PC-9 (cell line): ENCODE data around the gene ACYP1. TPM values are rescaled to one million over a fixed set of nuclear protein-coding genes. Genes with fewer than 3 reads are reported as not detected.

ENCODE experiments used
- BruUV-seq: library from RNA; stranded (reverse); fragments of 400-500 nt; replicated peaks from 2 replicates; lab custom pipeline; 2021; lab: Mats Ljungman, UMichigan
- CTCF ChIA-PET: fragments of 300-600 bp; sonication (Branson Sonifier 250); formaldehyde crosslinking; loops from one replicate; lab custom pipeline; 2022; ENCODE audit warnings: antibody characterized with exemption; lab: Charles Lee
- POLR2A ChIA-PET: fragments of 300-600 bp; sonication (Branson Sonifier 250); formaldehyde crosslinking; loops from one replicate; lab custom pipeline; 2022; ENCODE audit warnings: antibody characterized with exemption; ENCODE audit not compliant: unreplicated experiment; lab: Charles Lee
- DNase-seq, 2 experiments: peaks; one replicate each; pipeline versions ENCODE4 v3.0.0 to v3.0.0-alpha.2; 2015 to 2022; ENCODE audit warnings: mixed read lengths in 1 of 2
- H2AFZ ChIP-seq: fragments of 200-600 bp; sonication (generic); 2 replicates; pipeline ENCODE4 v1.8.1; 2017; ENCODE audit warnings: antibody characterized with exemption
- H3F3A ChIP-seq: fragments of 200-600 bp; sonication (generic); 2 replicates; pipeline ENCODE4 v1.8.1; 2017; ENCODE audit warnings: antibody characterized with exemption, mild to moderate bottlenecking, low read depth; ENCODE audit not compliant: insufficient read depth
- H3K27ac ChIP-seq: fragments of 200-600 bp; sonication (generic); 2 replicates; pipeline ENCODE4 v1.6.1; 2016; ENCODE audit warnings: mixed run types
- H3K27me3 ChIP-seq: fragments of 200-600 bp; sonication (generic); 2 replicates; pipeline ENCODE4 v1.6.1; 2016; ENCODE audit warnings: low read depth, mixed run types; ENCODE audit not compliant: insufficient read depth
- H3K36me3 ChIP-seq: fragments of 200-600 bp; sonication (generic); 2 replicates; pipeline ENCODE4 v1.6.1; 2016; ENCODE audit warnings: low read depth, mixed run types
- H3K4me1 ChIP-seq: fragments of 200-600 bp; sonication (generic); replicated peaks from 2 replicates; pipeline ENCODE4 v1.6.1; 2016; ENCODE audit warnings: mixed run types; ENCODE audit not compliant: insufficient read depth
- H3K4me2 ChIP-seq: fragments of 200-600 bp; sonication (generic); 2 replicates; pipeline ENCODE4 v1.6.1; 2017; ENCODE audit warnings: mixed run types
- H3K4me3 ChIP-seq: fragments of 200-600 bp; sonication (generic); 2 replicates; pipeline ENCODE4 v1.6.1; 2016; ENCODE audit warnings: mixed run types
- H3K79me2 ChIP-seq: fragments of 200-600 bp; sonication (generic); 2 replicates; pipeline ENCODE4 v1.6.1; 2017; ENCODE audit warnings: low read depth, mixed run types
- H3K9me2 ChIP-seq: fragments of 200-600 bp; sonication (generic); 2 replicates; pipeline ENCODE4 v1.8.1; 2017; ENCODE audit warnings: mild to moderate bottlenecking; ENCODE audit not compliant: insufficient read depth
- H3K9me3 ChIP-seq: fragments of 200-600 bp; sonication (generic); 2 replicates; pipeline ENCODE4 v1.8.1; 2016; ENCODE audit warnings: low read depth; ENCODE audit not compliant: insufficient read depth
- H4K20me1 ChIP-seq: fragments of 200-600 bp; sonication (generic); 2 replicates; pipeline ENCODE4 v1.8.1; 2017; ENCODE audit not compliant: insufficient read depth
- EZH2 ChIP-seq: fragments of 200-600 bp; sonication (generic); IDR thresholded peaks from 2 replicates; pipeline ENCODE4 v1.8.0; 2017; ENCODE audit warnings: antibody characterized with exemption, low read depth
- intact Hi-C: fragments of 100-400 bp; cut with micrococcal nuclease; formaldehyde crosslinking; loops from one replicate; pipeline ENCODE4 v1.10.0; 2022; ENCODE audit not compliant: unreplicated experiment
- total RNA-seq: library from RNA; stranded (reverse); gene quantifications from 2 replicates; pipeline ENCODE4 v1.2.3, GENCODE V29; 2021
- TF ChIP-seq, protein P1 (sequence below): fragments of 200-600 bp; sonication (generic); conservative IDR thresholded peaks from 2 replicates; pipeline ENCODE4 v1.6.1; 2017; ENCODE audit warnings: mixed run types, antibody characterized with exemption, mild to moderate bottlenecking, moderate library complexity

The ACYP1 gene
- total RNA-seq, 1 experiment from 2014 or later = 98.9 TPM

DNA sequence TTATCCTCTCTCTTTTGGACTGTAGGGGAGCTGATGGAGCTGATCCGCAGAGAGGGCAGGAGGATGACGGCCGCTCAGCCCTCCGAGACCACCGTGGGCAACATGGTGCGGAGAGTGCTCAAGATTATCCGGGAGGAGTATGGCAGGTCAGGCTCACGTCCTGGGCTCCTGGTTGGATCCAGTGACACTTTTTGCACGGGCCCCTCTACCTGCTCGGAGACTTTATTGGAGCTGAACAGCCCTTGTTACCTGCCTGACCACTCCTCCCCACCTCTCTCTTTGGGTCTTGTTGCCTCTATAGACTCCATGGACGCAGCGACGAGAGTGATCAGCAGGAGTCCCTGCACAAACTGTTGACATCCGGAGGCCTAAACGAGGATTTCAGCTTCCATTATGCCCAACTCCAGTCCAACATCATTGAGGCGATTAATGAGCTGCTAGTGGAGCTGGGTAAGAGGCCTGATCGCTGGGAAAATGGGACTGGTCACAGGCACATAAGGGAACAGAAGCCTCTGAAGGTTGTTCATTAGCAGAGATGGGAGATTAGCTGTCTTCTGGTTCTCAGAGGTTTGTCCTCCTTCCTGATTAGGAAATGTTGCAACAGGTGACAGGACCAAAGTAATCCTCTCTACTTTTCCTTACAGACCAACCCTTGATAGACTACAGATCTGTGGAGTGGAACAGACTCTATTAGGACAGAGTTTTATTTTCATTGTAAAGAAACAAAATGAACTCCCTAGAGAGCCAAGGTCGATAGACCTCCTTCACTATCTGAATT lies 60.4 kb downstream of the ACYP1 start:
- Histone ChIP-seq H3K27me3 (no peaks in the 10 kb centered on the region), H3K4me1 (peaks cover 24% of the 10 kb centered on the region), H3K4me2 (peak overlapping the region; percentile 96), H3F3A (peaks cover 40% of the 10 kb centered on the region), H4K20me1 (no peaks in the 10 kb centered on the region), H3K27ac (no peak overlapping the region), H3K79me2 (peaks cover 24% of the 10 kb centered on the region), H3K36me3 (peaks cover 35% of the 10 kb centered on the region), H2AFZ (peak overlapping the region; percentile 94), H3K9me3 (no peaks in the 10 kb centered on the region), H3K4me3 (peak overlapping the region; percentile 79), H3K9me2 (no peaks in the 10 kb centered on the region)
- ChIA-PET POLR2A (interaction anchor here (0.5 to 1.4 kb wide), 10 partner anchors 11 to 85 kb away, joined by 3 to 6 read pairs (median 4); partner anchors contain the start of gene ZC2HC1C), CTCF (interaction anchor here (0.6 to 1.2 kb wide), 5 partner anchors 19 to 111 kb away, joined by 3 to 5 read pairs (median 3); no protein-coding TSS in a partner anchor)
- no peak for TF ChIP-seq EZH2
- TF ChIP-seq, protein P1, sequence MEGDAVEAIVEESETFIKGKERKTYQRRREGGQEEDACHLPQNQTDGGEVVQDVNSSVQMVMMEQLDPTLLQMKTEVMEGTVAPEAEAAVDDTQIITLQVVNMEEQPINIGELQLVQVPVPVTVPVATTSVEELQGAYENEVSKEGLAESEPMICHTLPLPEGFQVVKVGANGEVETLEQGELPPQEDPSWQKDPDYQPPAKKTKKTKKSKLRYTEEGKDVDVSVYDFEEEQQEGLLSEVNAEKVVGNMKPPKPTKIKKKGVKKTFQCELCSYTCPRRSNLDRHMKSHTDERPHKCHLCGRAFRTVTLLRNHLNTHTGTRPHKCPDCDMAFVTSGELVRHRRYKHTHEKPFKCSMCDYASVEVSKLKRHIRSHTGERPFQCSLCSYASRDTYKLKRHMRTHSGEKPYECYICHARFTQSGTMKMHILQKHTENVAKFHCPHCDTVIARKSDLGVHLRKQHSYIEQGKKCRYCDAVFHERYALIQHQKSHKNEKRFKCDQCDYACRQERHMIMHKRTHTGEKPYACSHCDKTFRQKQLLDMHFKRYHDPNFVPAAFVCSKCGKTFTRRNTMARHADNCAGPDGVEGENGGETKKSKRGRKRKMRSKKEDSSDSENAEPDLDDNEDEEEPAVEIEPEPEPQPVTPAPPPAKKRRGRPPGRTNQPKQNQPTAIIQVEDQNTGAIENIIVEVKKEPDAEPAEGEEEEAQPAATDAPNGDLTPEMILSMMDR = 0 out of 2 replicates have a peak, but pooled peaks have one; percentile 6
- intact Hi-C loops = loop anchor here (2.0 kb wide), 2 partner anchors 47 to 49 kb away; partner anchors contain the start of genes MLH3 and PGF
- BruUV-seq = TSS peak; percentile 57
- no peak for DNase-seq

Other genes with a start within 250 kb of the ACYP1 start
- gene PROX2, start 187.9 kb downstream of the ACYP1 start, total RNA-seq = not detected in 2 replicates
- 309 and 320 TPM in 2 replicates for gene DLST, start 182.1 kb downstream of the ACYP1 start, total RNA-seq
- 3.4 and 4.2 TPM in 2 replicates for gene RPS6KL1, start 140.8 kb downstream of the ACYP1 start, total RNA-seq
- 8.9 and 11.7 TPM in 2 replicates for gene PGF, start 108.4 kb downstream of the ACYP1 start, total RNA-seq
- gene EIF2B2, start 61.1 kb downstream of the ACYP1 start, total RNA-seq = 131 and 139 TPM in 2 replicates
- 47.6 and 48.7 TPM in 2 replicates for gene MLH3, start 12.6 kb downstream of the ACYP1 start, total RNA-seq
- gene ZC2HC1C, start 5.6 kb upstream of the ACYP1 start, total RNA-seq = 11.9 and 13.8 TPM in 2 replicates
- 170 and 174 TPM in 2 replicates for gene NEK9, start 63.0 kb upstream of the ACYP1 start, total RNA-seq
- 709 and 770 TPM in 2 replicates for gene TMED10, start 112.6 kb upstream of the ACYP1 start, total RNA-seq
- gene FOS, start 214.8 kb upstream of the ACYP1 start, total RNA-seq = 84.6 and 154 TPM in 2 replicates